T-helper 2 cell treated with Interferon-gamma antibody and Interleukin-4, amounts not matched to agents 5 μg/mL and 100 μg/mL, for 36 hours (primary cell): ENCODE results near the gene HEATR9.
A peak's percentile ranks its signal among the peaks of the same experiment; 100 is the strongest.

Experiments
- DNase-seq: peaks from one replicate; pipeline ENCODE4 v3.0.0; 2021; ENCODE audit warnings: low spot score
- H3K27ac Mint-ChIP-seq: one replicate; pipeline ENCODE4 v1.8.0; 2021; ENCODE audit warnings: mild to moderate bottlenecking, mixed read lengths
- H3K27me3 Mint-ChIP-seq: one replicate; pipeline ENCODE4 v1.8.0; 2021; ENCODE audit warnings: low read depth, mixed read lengths
- H3K36me3 Mint-ChIP-seq: one replicate; pipeline ENCODE4 v1.8.0; 2021; ENCODE audit warnings: low read depth, mixed read lengths
- H3K4me1 Mint-ChIP-seq: one replicate; pipeline ENCODE4 v1.8.0; 2021; ENCODE audit warnings: low read depth, mixed read lengths
- H3K4me3 Mint-ChIP-seq: one replicate; pipeline ENCODE4 v1.8.0; 2022; ENCODE audit warnings: mild to moderate bottlenecking, moderate library complexity, mixed read lengths
- H3K9me3 Mint-ChIP-seq: one replicate; pipeline ENCODE4 v1.8.0; 2021; ENCODE audit warnings: mixed read lengths

The HEATR9 gene

GRCh38 chr17:35889241-35889640 lies 20.6 kb upstream of the HEATR9 start:
- no peaks in the 10 kb centered on the region for H3K27me3 Mint-ChIP-seq
- H3K9me3 Mint-ChIP-seq: no peaks in the 10 kb centered on the region
- no peak for DNase-seq
- H3K4me1 Mint-ChIP-seq: peaks cover 41% of the 10 kb centered on the region
- H3K4me3 Mint-ChIP-seq: no peak overlapping the region
- no peak overlapping the region for H3K27ac Mint-ChIP-seq
- H3K36me3 Mint-ChIP-seq: peaks cover 1% of the 10 kb centered on the region

GRCh38 chr17:35879773-35880654 lies 11.3 kb upstream of the HEATR9 start, which contains the start of gene CCL5:
CCL5 (minus strand) TSS chr17:35880360.
- DNase-seq: peak; percentile 73
- Mint-ChIP-seq H3K4me1 (peaks cover 52% of the 10 kb centered on the region), H3K27ac (peak within 1 kb of the TSS; percentile 93), H3K4me3 (peak within 1 kb of the TSS; percentile 83), H3K9me3 (no peaks in the 10 kb centered on the region), H3K27me3 (no peaks in the 10 kb centered on the region), H3K36me3 (peaks cover 14% of the 10 kb centered on the region)

GRCh38 chr17:35878361-35878760 lies 9.7 kb upstream of the HEATR9 start:
- no peaks in the 10 kb centered on the region for H3K27me3 Mint-ChIP-seq
- no peak for DNase-seq
- H3K9me3 Mint-ChIP-seq: no peaks in the 10 kb centered on the region
- peaks cover 52% of the 10 kb centered on the region for H3K4me1 Mint-ChIP-seq
- H3K4me3 Mint-ChIP-seq: peak overlapping the region; percentile 59
- peak overlapping the region; percentile 60 for H3K27ac Mint-ChIP-seq
- peaks cover 15% of the 10 kb centered on the region for H3K36me3 Mint-ChIP-seq

GRCh38 chr17:35877345-35878029 lies 8.8 kb upstream of the HEATR9 start:
- Mint-ChIP-seq H3K36me3 (peaks cover 17% of the 10 kb centered on the region), H3K4me1 (peaks cover 54% of the 10 kb centered on the region), H3K27ac (peak overlapping the region; percentile 7), H3K4me3 (peak overlapping the region; percentile 56), H3K27me3 (no peaks in the 10 kb centered on the region), H3K9me3 (no peaks in the 10 kb centered on the region)
- no peak for DNase-seq

- no peaks in the 10 kb centered on the region for H3K9me3 Mint-ChIP-seq
- peak overlapping the region; percentile 73 for H3K27ac Mint-ChIP-seq
- H3K36me3 Mint-ChIP-seq: peaks cover 22% of the 10 kb centered on the region
- DNase-seq: no peak
- no peaks in the 10 kb centered on the region for H3K27me3 Mint-ChIP-seq
- H3K4me1 Mint-ChIP-seq: peaks cover 58% of the 10 kb centered on the region
- H3K4me3 Mint-ChIP-seq: peak overlapping the region; percentile 3
These were observed 7.8 kb upstream of the HEATR9 start for GRCh38 chr17:35876534-35876933.

- H3K9me3 Mint-ChIP-seq: no peaks in the 10 kb centered on the region
- peaks cover 56% of the 10 kb centered on the region for H3K4me1 Mint-ChIP-seq
- peaks cover 23% of the 10 kb centered on the region for H3K36me3 Mint-ChIP-seq
- no peak for DNase-seq
- H3K27me3 Mint-ChIP-seq: no peaks in the 10 kb centered on the region
- peak overlapping the region; percentile 49 for H3K4me3 Mint-ChIP-seq
- H3K27ac Mint-ChIP-seq: peak overlapping the region; percentile 78
These were observed 7.1 kb upstream of the HEATR9 start for GRCh38 chr17:35875800-35876139.

- peak overlapping the region; percentile 78 for H3K27ac Mint-ChIP-seq
- H3K36me3 Mint-ChIP-seq: peaks cover 23% of the 10 kb centered on the region
- H3K4me3 Mint-ChIP-seq: peak overlapping the region; percentile 49
- DNase-seq: no peak
- H3K4me1 Mint-ChIP-seq: peaks cover 51% of the 10 kb centered on the region
- no peaks in the 10 kb centered on the region for H3K9me3 Mint-ChIP-seq
- no peaks in the 10 kb centered on the region for H3K27me3 Mint-ChIP-seq
These were observed 6.5 kb upstream of the HEATR9 start for GRCh38 chr17:35875072-35875799.

GRCh38 chr17:35872196-35872980 lies 3.7 kb upstream of the HEATR9 start:
- H3K27me3 Mint-ChIP-seq: no peaks in the 10 kb centered on the region
- no peaks in the 10 kb centered on the region for H3K9me3 Mint-ChIP-seq
- no peak overlapping the region for H3K4me3 Mint-ChIP-seq
- no peak for DNase-seq
- H3K36me3 Mint-ChIP-seq: peaks cover 19% of the 10 kb centered on the region
- H3K27ac Mint-ChIP-seq: peak overlapping the region; percentile 55
- H3K4me1 Mint-ChIP-seq: peaks cover 31% of the 10 kb centered on the region

GRCh38 chr17:35870906-35871819 lies 2.5 kb upstream of the HEATR9 start:
- Mint-ChIP-seq H3K9me3 (no peaks in the 10 kb centered on the region), H3K27me3 (no peaks in the 10 kb centered on the region), H3K36me3 (peaks cover 15% of the 10 kb centered on the region), H3K4me1 (peaks cover 24% of the 10 kb centered on the region), H3K27ac (no peak overlapping the region), H3K4me3 (no peak overlapping the region)
- DNase-seq: no peak

GRCh38 chr17:35867574-35867973 lies 1.1 kb downstream of the HEATR9 start:
- DNase-seq: no peak
- no peak overlapping the region for H3K4me3 Mint-ChIP-seq
- H3K27ac Mint-ChIP-seq: no peak overlapping the region
- peaks cover 23% of the 10 kb centered on the region for H3K4me1 Mint-ChIP-seq
- H3K27me3 Mint-ChIP-seq: no peaks in the 10 kb centered on the region
- peaks cover 7% of the 10 kb centered on the region for H3K36me3 Mint-ChIP-seq
- H3K9me3 Mint-ChIP-seq: no peaks in the 10 kb centered on the region

- peaks cover 18% of the 10 kb centered on the region for H3K4me1 Mint-ChIP-seq
- H3K4me3 Mint-ChIP-seq: no peak overlapping the region
- no peak overlapping the region for H3K27ac Mint-ChIP-seq
- no peaks in the 10 kb centered on the region for H3K27me3 Mint-ChIP-seq
- DNase-seq: no peak
- peaks cover 1% of the 10 kb centered on the region for H3K36me3 Mint-ChIP-seq
- no peaks in the 10 kb centered on the region for H3K9me3 Mint-ChIP-seq
These were observed 2.2 kb downstream of the HEATR9 start for GRCh38 chr17:35866341-35866950.
